Smooth muscle cell (in vitro differentiated cells): Measurements from ENCODE around the gene ELF2. TPM values are rescaled to one million over a fixed set of nuclear protein-coding genes. Genes with fewer than 3 reads are reported as not detected.

ENCODE experiments used
- DNase-seq: peaks from one replicate; lab custom pipeline; 2025; ENCODE audit not compliant: unreplicated experiment; lab: John Stamatoyannopoulos, UW
- H2AFZ ChIP-seq: fragments of 200-600 bp; sonication (generic); 2 replicates; pipeline ENCODE4 v1.6.0; 2016; ENCODE audit warnings: antibody characterized with exemption, low read depth, mild to moderate bottlenecking
- H3F3A ChIP-seq: fragments of 200-600 bp; sonication (generic); 2 replicates; pipeline ENCODE4 v1.6.0; 2017; ENCODE audit warnings: antibody characterized with exemption, low read depth
- H3K27ac ChIP-seq: fragments of 200-600 bp; sonication (generic); 2 replicates; pipeline ENCODE4 v1.5.1; 2016; ENCODE audit warnings: low read depth, mild to moderate bottlenecking
- H3K27me3 ChIP-seq: fragments of 200-600 bp; sonication (generic); 2 replicates; pipeline ENCODE4 v1.6.1; 2016; ENCODE audit warnings: low read depth, mild to moderate bottlenecking
- H3K36me3 ChIP-seq: fragments of 200-600 bp; sonication (generic); 2 replicates; pipeline ENCODE4 v1.5.1; 2016; ENCODE audit warnings: low read depth
- H3K4me1 ChIP-seq: fragments of 200-600 bp; sonication (generic); 2 replicates; pipeline ENCODE4 v1.5.1; 2016; ENCODE audit warnings: low read depth
- H3K4me2 ChIP-seq: fragments of 200-600 bp; sonication (generic); 2 replicates; pipeline ENCODE4 v1.6.0; 2016; ENCODE audit warnings: mild to moderate bottlenecking
- H3K4me3 ChIP-seq: fragments of 200-600 bp; sonication (generic); 2 replicates; pipeline ENCODE4 v1.5.1; 2016; ENCODE audit warnings: mild to moderate bottlenecking
- H3K79me2 ChIP-seq: fragments of 200-600 bp; sonication (generic); 2 replicates; pipeline ENCODE4 v1.6.0; 2016; ENCODE audit warnings: low read depth, mild to moderate bottlenecking
- H3K9ac ChIP-seq: fragments of 200-600 bp; sonication (generic); 2 replicates; pipeline ENCODE4 v1.6.0; 2016; ENCODE audit warnings: low read depth
- H3K9me3 ChIP-seq: fragments of 200-600 bp; sonication (generic); replicated peaks from 2 replicates; pipeline ENCODE4 v1.5.1; 2016; ENCODE audit warnings: low read depth
- H4K20me1 ChIP-seq: fragments of 200-600 bp; sonication (generic); 2 replicates; pipeline ENCODE4 v1.6.0; 2016; ENCODE audit warnings: low read depth
- WGBS: methylation state at CpG from one replicate; pipeline ENCODE4 v1.1.7; 2016; ENCODE audit warnings: low lambda C conversion rate; 5-methylcytosine and 5-hydroxymethylcytosine counted together
- polyA plus RNA-seq: library from polyadenylated mRNA; unstranded; fragments of >200 nt; fragmentation: Nextera tagmentation; extraction: Ambion mirVana; gene quantifications from 2 replicates; pipeline ENCODE4 v1.2.1, GENCODE V29; 2016
- total RNA-seq: library from RNA; depleted of rRNA; stranded (reverse); fragments of >200 nt; gene quantifications from 2 replicates; pipeline ENCODE4 v1.2.3, GENCODE V29; 2014
- TF ChIP-seq, protein P1 (sequence below): fragments of 200-600 bp; sonication (generic); IDR thresholded peaks from 2 replicates; pipeline ENCODE4 v1.5.1; 2017; ENCODE audit warnings: borderline replicate concordance, mild to moderate bottlenecking, antibody characterized with exemption; ENCODE audit not compliant: insufficient read depth, poor library complexity, severe bottlenecking

The ELF2 gene
- total and polyA plus RNA-seq, 2 experiments from 2014 or later, result 26.1 to 37.2 TPM

DNA sequence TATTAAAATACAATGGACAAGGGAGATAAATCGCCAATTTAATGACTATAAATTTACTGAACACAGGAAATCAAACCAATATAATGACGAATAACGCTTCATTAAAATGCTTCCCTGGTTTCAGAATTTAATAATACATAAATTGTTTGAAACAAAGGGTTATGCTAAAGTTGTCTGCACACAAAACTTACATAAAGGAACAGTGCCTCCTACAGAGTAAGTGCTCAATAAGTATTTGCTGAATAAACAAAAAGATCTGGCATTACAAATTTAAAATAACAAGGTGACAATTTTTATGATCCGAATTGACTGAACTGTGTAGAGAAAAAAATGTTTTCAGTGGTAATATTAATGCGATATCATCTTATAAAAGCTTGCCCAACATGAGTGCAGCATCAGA lies 91.9 kb downstream of the ELF2 start:
- Histone ChIP-seq H3K27ac (peak overlapping the region; percentile 91), H3K4me1 (peaks cover 13% of the 10 kb centered on the region)

DNA sequence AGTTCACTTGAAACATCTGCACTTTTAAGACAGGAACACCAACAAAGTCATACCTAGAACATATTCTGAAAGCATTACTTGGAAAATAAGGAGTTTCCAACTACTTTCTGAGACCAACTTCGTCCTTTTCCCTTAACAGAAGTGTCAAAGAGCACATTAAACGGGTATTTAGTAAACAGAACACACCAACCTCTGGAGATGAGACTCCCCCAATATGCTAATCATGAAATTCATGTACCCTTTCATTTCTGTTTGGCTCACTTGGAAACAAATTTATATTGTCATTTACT lies 92.3 kb downstream of the ELF2 start:
- H3K27ac ChIP-seq, result peak overlapping the region; percentile 91
- peaks cover 27% of the 10 kb centered on the region for H4K20me1 ChIP-seq
- peak overlapping the region; percentile 75 for H3K4me3 ChIP-seq
- H3K27me3 ChIP-seq, result no peaks in the 10 kb centered on the region
- DNase-seq, result no peak
- H3K36me3 ChIP-seq, result no peaks in the 10 kb centered on the region
- peaks cover 13% of the 10 kb centered on the region for H3K4me1 ChIP-seq
- H3K9me3 ChIP-seq, result no peaks in the 10 kb centered on the region
- WGBS, result 3% methylated on average over 2 of the region's 2 CpGs
- H3K4me2 ChIP-seq, result peak overlapping the region; percentile 98
- H2AFZ ChIP-seq, result peak overlapping the region; percentile 56
- peaks cover 18% of the 10 kb centered on the region for H3F3A ChIP-seq
- TF ChIP-seq, protein P1, sequence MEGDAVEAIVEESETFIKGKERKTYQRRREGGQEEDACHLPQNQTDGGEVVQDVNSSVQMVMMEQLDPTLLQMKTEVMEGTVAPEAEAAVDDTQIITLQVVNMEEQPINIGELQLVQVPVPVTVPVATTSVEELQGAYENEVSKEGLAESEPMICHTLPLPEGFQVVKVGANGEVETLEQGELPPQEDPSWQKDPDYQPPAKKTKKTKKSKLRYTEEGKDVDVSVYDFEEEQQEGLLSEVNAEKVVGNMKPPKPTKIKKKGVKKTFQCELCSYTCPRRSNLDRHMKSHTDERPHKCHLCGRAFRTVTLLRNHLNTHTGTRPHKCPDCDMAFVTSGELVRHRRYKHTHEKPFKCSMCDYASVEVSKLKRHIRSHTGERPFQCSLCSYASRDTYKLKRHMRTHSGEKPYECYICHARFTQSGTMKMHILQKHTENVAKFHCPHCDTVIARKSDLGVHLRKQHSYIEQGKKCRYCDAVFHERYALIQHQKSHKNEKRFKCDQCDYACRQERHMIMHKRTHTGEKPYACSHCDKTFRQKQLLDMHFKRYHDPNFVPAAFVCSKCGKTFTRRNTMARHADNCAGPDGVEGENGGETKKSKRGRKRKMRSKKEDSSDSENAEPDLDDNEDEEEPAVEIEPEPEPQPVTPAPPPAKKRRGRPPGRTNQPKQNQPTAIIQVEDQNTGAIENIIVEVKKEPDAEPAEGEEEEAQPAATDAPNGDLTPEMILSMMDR, result no peak
- H3K79me2 ChIP-seq, result peaks cover 30% of the 10 kb centered on the region
- peak overlapping the region; percentile 54 for H3K9ac ChIP-seq

More for the DNA sequence above, 91.9 kb downstream of the ELF2 start:
- peaks cover 18% of the 10 kb centered on the region for H3F3A ChIP-seq
- peak overlapping the region; percentile 54 for H3K9ac ChIP-seq
- peak overlapping the region; percentile 75 for H3K4me3 ChIP-seq
- H2AFZ ChIP-seq, result peak overlapping the region; percentile 56
- TF ChIP-seq, protein P1, result peak; percentile 22
- H4K20me1 ChIP-seq, result peaks cover 24% of the 10 kb centered on the region
- peaks cover 26% of the 10 kb centered on the region for H3K79me2 ChIP-seq
- no peaks in the 10 kb centered on the region for H3K27me3 ChIP-seq
- 52% methylated on average over 5 of the region's 5 CpGs for WGBS
- H3K36me3 ChIP-seq, result no peaks in the 10 kb centered on the region
- H3K9me3 ChIP-seq, result no peaks in the 10 kb centered on the region
- H3K4me2 ChIP-seq, result peak overlapping the region; percentile 98
- DNase-seq, result no peak

DNA sequence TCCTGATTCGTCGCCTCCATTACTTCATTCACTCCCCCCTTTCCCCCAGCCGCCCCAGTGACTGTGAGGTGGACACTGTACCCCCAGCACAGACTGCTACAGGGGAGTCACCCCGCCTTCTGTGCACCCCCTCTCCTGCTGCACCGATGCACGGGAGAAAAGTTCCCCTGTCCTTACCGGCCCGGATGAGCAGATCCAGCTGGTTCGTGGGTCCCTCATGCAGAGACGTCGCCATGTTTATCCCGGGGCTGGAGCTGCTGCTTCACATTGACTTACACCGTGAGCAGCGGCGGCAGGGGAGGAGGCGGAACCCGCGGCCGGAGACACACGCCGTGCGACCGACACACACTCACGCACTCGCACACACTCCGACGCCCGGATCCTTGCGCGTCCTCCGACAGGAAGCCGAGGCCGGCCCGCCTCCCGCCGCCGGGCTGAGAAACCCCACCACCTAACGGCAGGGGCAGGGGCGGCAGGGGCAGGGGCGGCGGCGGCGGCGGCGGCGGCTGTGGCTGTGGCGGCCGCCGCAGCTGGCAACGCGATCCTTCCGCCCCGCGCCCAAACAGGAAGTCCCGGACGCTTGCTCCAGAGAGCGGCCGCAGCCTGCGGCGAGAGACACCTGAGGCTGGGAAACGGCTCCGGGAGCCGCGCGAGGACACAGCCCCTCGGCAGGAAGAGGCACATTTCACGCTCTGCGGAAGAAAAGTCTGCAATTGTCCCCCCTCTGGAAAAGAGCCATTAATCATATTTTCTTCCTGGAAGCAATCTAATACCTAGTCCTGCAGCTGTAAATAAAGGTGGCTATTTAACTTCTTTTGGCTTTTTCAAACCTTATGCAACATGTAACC lies 92.8 kb downstream of the ELF2 start:
- Histone ChIP-seq H3K27me3 (no peaks in the 10 kb centered on the region), H3K27ac (peak overlapping the region; percentile 91), H3K4me2 (peak overlapping the region; percentile 98), H3K79me2 (peaks cover 35% of the 10 kb centered on the region), H3K9me3 (no peaks in the 10 kb centered on the region), H2AFZ (peak overlapping the region; percentile 61), H3K9ac (peak overlapping the region; percentile 78), H4K20me1 (peaks cover 32% of the 10 kb centered on the region), H3K36me3 (no peaks in the 10 kb centered on the region), H3K4me3 (peak overlapping the region; percentile 75), H3K4me1 (peaks cover 13% of the 10 kb centered on the region), H3F3A (peaks cover 18% of the 10 kb centered on the region)
- 2% methylated on average over 45 of the region's 68 CpGs for WGBS
- DNase-seq, result peak; percentile 78
- TF ChIP-seq, protein P1, result peak; percentile 7
